SK-N-SH treated with all-trans-retinoic acid at 6 μM for 48 hours (cell line): Measurements from ENCODE around the gene CPSF4L.

Source experiments
- ARNTL ChIP-seq: fragments of 450-650 bp; formaldehyde crosslinking; IDR thresholded peaks from 2 replicates; pipeline ENCODE4 v1.5.0; 2020; ENCODE audit warnings: low read depth, mild to moderate bottlenecking, moderate library complexity, borderline replicate concordance
- BACH2 ChIP-seq: fragments of 250-450 bp; sonication (Bioruptor Pico); IDR thresholded peaks from 2 replicates; pipeline ENCODE4 v1.9.0; 2021; ENCODE audit warnings: mild to moderate bottlenecking, borderline replicate concordance
- CSDC2 ChIP-seq: fragments of 250-450 bp; sonication (Bioruptor Pico); IDR thresholded peaks from 2 replicates; pipeline ENCODE4 v1.5.0; 2020; ENCODE audit warnings: mild to moderate bottlenecking, moderate library complexity
- GLIS3 ChIP-seq: fragments of 250-450 bp; sonication (Bioruptor Pico); IDR thresholded peaks from 2 replicates; pipeline ENCODE4 v1.5.0; 2020; ENCODE audit warnings: mild to moderate bottlenecking, moderate library complexity
- PATZ1 ChIP-seq: fragments of 250-450 bp; sonication (Bioruptor Pico); IDR thresholded peaks from 2 replicates; pipeline ENCODE4 v1.8.0; 2020; ENCODE audit warnings: mild to moderate bottlenecking, moderate library complexity, borderline replicate concordance
- PPARA ChIP-seq: fragments of 250-450 bp; sonication (Bioruptor Pico); IDR thresholded peaks from 2 replicates; pipeline ENCODE4 v1.5.0; 2020; ENCODE audit warnings: mild to moderate bottlenecking, borderline replicate concordance
- RARB ChIP-seq: fragments of 250-450 bp; sonication (Bioruptor Pico); IDR thresholded peaks from 2 replicates; pipeline ENCODE4 v1.8.0; 2021; ENCODE audit warnings: mild to moderate bottlenecking, moderate library complexity
- SNAI2 ChIP-seq: fragments of 250-450 bp; sonication (Bioruptor Pico); IDR thresholded peaks from 2 replicates; pipeline ENCODE4 v1.5.0; 2020; ENCODE audit warnings: mild to moderate bottlenecking, moderate library complexity
- TOX ChIP-seq: fragments of 250-450 bp; sonication (Bioruptor Pico); IDR thresholded peaks from 2 replicates; pipeline ENCODE4 v1.8.0; 2021; ENCODE audit warnings: mild to moderate bottlenecking, moderate library complexity, borderline replicate concordance
- ZC3H10 ChIP-seq: fragments of 250-450 bp; sonication (Bioruptor Pico); IDR thresholded peaks from 2 replicates; pipeline ENCODE4 v1.5.1; 2021; ENCODE audit warnings: mild to moderate bottlenecking, moderate library complexity
- ZFP30 ChIP-seq: fragments of 450-650 bp; formaldehyde crosslinking; IDR thresholded peaks from 2 replicates; pipeline ENCODE4 v1.5.0; 2022; ENCODE audit warnings: mild to moderate bottlenecking, moderate library complexity
- ZNF565 ChIP-seq: fragments of 450-650 bp; formaldehyde crosslinking; conservative IDR thresholded peaks from 2 replicates; pipeline ENCODE4 v1.5.0; 2020; ENCODE audit warnings: low read depth, mild to moderate bottlenecking, moderate library complexity
- TF ChIP-seq, protein P1 (sequence below): fragments of 250-450 bp; sonication (Bioruptor Pico); IDR thresholded peaks from 2 replicates; pipeline ENCODE4 v1.5.1; 2021; ENCODE audit warnings: mild to moderate bottlenecking, moderate library complexity
- TF ChIP-seq, protein P2 (sequence below): fragments of 250-450 bp; sonication (Bioruptor Pico); IDR thresholded peaks from 2 replicates; pipeline ENCODE4 v1.5.0; 2020; ENCODE audit warnings: mild to moderate bottlenecking, moderate library complexity

GRCh38 chr17:73282629-73283028 lies 20.9 kb upstream of the CPSF4L start:
- TF ChIP-seq ZFP30 (CRISPR knock-in tag) (no peak), PPARA (no peak), ZC3H10 (CRISPR knock-in tag) (no peak), RARB (CRISPR knock-in tag) (no peak), TOX (CRISPR knock-in tag) (no peak), ZNF565 (CRISPR knock-in tag) (no peak), ARNTL (CRISPR knock-in tag) (no peak), CSDC2 (no peak), GLIS3 (CRISPR knock-in tag) (no peak), BACH2 (CRISPR knock-in tag) (no peak), SNAI2 (no peak), PATZ1 (CRISPR knock-in tag) (no peak)
- TF ChIP-seq, protein P1, sequence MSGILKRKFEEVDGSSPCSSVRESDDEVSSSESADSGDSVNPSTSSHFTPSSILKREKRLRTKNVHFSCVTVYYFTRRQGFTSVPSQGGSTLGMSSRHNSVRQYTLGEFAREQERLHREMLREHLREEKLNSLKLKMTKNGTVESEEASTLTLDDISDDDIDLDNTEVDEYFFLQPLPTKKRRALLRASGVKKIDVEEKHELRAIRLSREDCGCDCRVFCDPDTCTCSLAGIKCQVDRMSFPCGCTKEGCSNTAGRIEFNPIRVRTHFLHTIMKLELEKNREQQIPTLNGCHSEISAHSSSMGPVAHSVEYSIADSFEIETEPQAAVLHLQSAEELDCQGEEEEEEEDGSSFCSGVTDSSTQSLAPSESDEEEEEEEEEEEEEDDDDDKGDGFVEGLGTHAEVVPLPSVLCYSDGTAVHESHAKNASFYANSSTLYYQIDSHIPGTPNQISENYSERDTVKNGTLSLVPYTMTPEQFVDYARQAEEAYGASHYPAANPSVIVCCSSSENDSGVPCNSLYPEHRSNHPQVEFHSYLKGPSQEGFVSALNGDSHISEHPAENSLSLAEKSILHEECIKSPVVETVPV, result no peak
- TF ChIP-seq, protein P2, sequence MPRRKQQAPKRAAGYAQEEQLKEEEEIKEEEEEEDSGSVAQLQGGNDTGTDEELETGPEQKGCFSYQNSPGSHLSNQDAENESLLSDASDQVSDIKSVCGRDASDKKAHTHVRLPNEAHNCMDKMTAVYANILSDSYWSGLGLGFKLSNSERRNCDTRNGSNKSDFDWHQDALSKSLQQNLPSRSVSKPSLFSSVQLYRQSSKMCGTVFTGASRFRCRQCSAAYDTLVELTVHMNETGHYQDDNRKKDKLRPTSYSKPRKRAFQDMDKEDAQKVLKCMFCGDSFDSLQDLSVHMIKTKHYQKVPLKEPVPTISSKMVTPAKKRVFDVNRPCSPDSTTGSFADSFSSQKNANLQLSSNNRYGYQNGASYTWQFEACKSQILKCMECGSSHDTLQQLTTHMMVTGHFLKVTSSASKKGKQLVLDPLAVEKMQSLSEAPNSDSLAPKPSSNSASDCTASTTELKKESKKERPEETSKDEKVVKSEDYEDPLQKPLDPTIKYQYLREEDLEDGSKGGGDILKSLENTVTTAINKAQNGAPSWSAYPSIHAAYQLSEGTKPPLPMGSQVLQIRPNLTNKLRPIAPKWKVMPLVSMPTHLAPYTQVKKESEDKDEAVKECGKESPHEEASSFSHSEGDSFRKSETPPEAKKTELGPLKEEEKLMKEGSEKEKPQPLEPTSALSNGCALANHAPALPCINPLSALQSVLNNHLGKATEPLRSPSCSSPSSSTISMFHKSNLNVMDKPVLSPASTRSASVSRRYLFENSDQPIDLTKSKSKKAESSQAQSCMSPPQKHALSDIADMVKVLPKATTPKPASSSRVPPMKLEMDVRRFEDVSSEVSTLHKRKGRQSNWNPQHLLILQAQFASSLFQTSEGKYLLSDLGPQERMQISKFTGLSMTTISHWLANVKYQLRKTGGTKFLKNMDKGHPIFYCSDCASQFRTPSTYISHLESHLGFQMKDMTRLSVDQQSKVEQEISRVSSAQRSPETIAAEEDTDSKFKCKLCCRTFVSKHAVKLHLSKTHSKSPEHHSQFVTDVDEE (CRISPR knock-in tag), result no peak
